H1 (cell line): ENCODE results near the gene HIVEP3. TPM values are rescaled to one million over a fixed set of nuclear protein-coding genes. Genes with fewer than 3 reads are reported as not detected.

Experiments
- ASH2L ChIP-seq: fragments of 200-600, 300-600 bp; sonication (generic); IDR thresholded peaks from one replicate; pipeline ENCODE4 v1.7.1; 2017; ENCODE audit warnings: low read length
- EP300 ChIP-seq, 2 experiments: IDR thresholded peaks; 1 replicate in 1 of 2; 2 replicates in 1 of 2; pipeline ENCODE4 v1.6.1; 2011 to 2012; ENCODE audit warnings: low read depth in 2 of 2, low read length in 2 of 2, mild to moderate bottlenecking in 2 of 2, borderline replicate concordance in 1 of 2, inconsistent platforms in 1 of 2, moderate library complexity in 1 of 2
- SIX5 ChIP-seq: IDR thresholded peaks from 2 replicates; pipeline ENCODE4 v1.6.1; 2011; ENCODE audit warnings: mild to moderate bottlenecking, low read depth, low read length
- TAF1 ChIP-seq: IDR thresholded peaks from 2 replicates; pipeline ENCODE4 v1.6.1; 2011; ENCODE audit warnings: mild to moderate bottlenecking, low read depth, low read length
- TCF12 ChIP-seq: IDR thresholded peaks from 2 replicates; pipeline ENCODE4 v1.6.1; 2011; ENCODE audit warnings: low read depth, mild to moderate bottlenecking, low read length
- polyA plus RNA-seq, 7 experiments: library from polyadenylated mRNA; depleted of rRNA in 3 of 7; stranded (reverse) in 5 of 7; unstranded in 2 of 7; fragments of >200 nt in 5 of 7; fragments of 200-250 nt in 2 of 7; gene quantifications; 1 replicate in 5 of 7; 2 replicates in 1 of 7; 4 replicates in 1 of 7; pipeline versions ENCODE4 v1.2.1 to v1.2.3, GENCODE V29; 2011 to 2013; ENCODE audit warnings: missing spikeins in 2 of 7, mixed read lengths in 2 of 7
- total RNA-seq: library from RNA; stranded (reverse); fragmentation: NEBNext Ultra II Directional; extraction: Animal tissue kit (Norgen Biotek cat#: 25700); gene quantifications from 2 replicates; pipeline ENCODE4 v1.2.1, GENCODE V29; 2021
- TF ChIP-seq, protein P1 (sequence below): IDR thresholded peaks from 2 replicates; pipeline ENCODE4 v1.6.1; 2012; ENCODE audit warnings: inconsistent platforms

Gene HIVEP3
- total and polyA plus RNA-seq, 2 of the 8 experiments (the other 6 are each of a cell fraction or from before 2014, with no cell fraction given) = 0.24 to 0.69 TPM

GRCh38 chr1:41533731-41534080 lies 385.0 kb downstream of the HIVEP3 start (continued):
- TF ChIP-seq EP300 (IDR thresholded peaks at IDR 0.05; ENCODE audit: borderline replicate concordance in 1 of 2, low read depth in 2 of 2, low read length in 2 of 2) = no peak
- TF ChIP-seq TCF12 = no peak
- TF ChIP-seq TAF1 = no peak
- TF ChIP-seq, protein P1, sequence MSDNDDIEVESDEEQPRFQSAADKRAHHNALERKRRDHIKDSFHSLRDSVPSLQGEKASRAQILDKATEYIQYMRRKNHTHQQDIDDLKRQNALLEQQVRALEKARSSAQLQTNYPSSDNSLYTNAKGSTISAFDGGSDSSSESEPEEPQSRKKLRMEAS = no peak
- no peak for TF ChIP-seq SIX5
- no peak for TF ChIP-seq ASH2L
